Middle frontal gyrus (tissue), 1 donor: ENCODE measurements around the gene ZNF789.
A peak's percentile ranks its signal among the peaks of the same experiment; 100 is the strongest.
"Not testable (repeated sequence)": the region's sequence is repeated elsewhere in the genome, so short reads cannot be mapped to it uniquely, and the experiment has no call there.

Source experiments
- DNase-seq: peaks from one replicate; pipeline ENCODE4 v3.0.0-alpha.2; 2015; ENCODE audit warnings: low spot score; ENCODE audit errors: extremely low spot score

ZNF789 gene

GRCh38 chr7:99472561-99473314, at the start of gene ZNF789:
ZNF789 (plus strand) TSS chr7:99472890; CDS start chr7:99476457, 3,567 bp downstream.
- DNase-seq = peak; percentile 97

GRCh38 chr7:99424932-99425730, 47.6 kb upstream of the ZNF789 start:
- DNase-seq = no peak

- DNase-seq = no peak
Measured at GRCh38 chr7:99428972-99429566, 43.6 kb upstream of the ZNF789 start.

- no peak for DNase-seq
Measured at GRCh38 chr7:99429756-99430155, 42.9 kb upstream of the ZNF789 start.

- not testable (repeated sequence) for DNase-seq
Measured at GRCh38 chr7:99431756-99432540, 40.7 kb upstream of the ZNF789 start.

GRCh38 chr7:99433158-99433557, 39.5 kb upstream of the ZNF789 start:
- DNase-seq = no peak

- DNase-seq = no peak
Measured at GRCh38 chr7:99437946-99438572, 34.6 kb upstream of the ZNF789 start.

GRCh38 chr7:99438573-99439480, 33.9 kb upstream of the ZNF789 start, which contains the start of the genes CPSF4 and PTCD1:
CPSF4 (plus strand) TSS chr7:99438943; CDS start chr7:99439083, 140 bp downstream.
PTCD1 (minus strand) TSS chr7:99438798; CDS start chr7:99435242, 3,556 bp downstream.
- DNase-seq = peak; percentile 89

- no peak for DNase-seq
Measured at GRCh38 chr7:99440195-99440594, 32.5 kb upstream of the ZNF789 start.

GRCh38 chr7:99446096-99446495, 26.6 kb upstream of the ZNF789 start:
- no peak for DNase-seq

GRCh38 chr7:99447943-99448342, 24.7 kb upstream of the ZNF789 start:
- DNase-seq = no peak

GRCh38 chr7:99448855-99449254, 23.8 kb upstream of the ZNF789 start:
- DNase-seq = no peak

GRCh38 chr7:99449326-99449725, 23.4 kb upstream of the ZNF789 start:
- no peak for DNase-seq

- DNase-seq = no peak
Measured at GRCh38 chr7:99451936-99452335, 20.8 kb upstream of the ZNF789 start.

- DNase-seq = no peak
Measured at GRCh38 chr7:99452541-99452940, 20.1 kb upstream of the ZNF789 start.

GRCh38 chr7:99453105-99453504, 19.6 kb upstream of the ZNF789 start:
- DNase-seq = no peak

GRCh38 chr7:99455874-99456273, 16.8 kb upstream of the ZNF789 start:
- no peak for DNase-seq

GRCh38 chr7:99456288-99456687, 16.4 kb upstream of the ZNF789 start:
- DNase-seq = no peak

GRCh38 chr7:99457050-99457649, 15.5 kb upstream of the ZNF789 start:
- no peak for DNase-seq
